GM19455 (cell line): Measurements from ENCODE around the gene ADGRB2.

ENCODE experiments used
- ATAC-seq: cut with Tn5 transposase; IDR thresholded peaks from one replicate; pipeline ENCODE4 v1.9.1; 2021; ENCODE audit not compliant: unreplicated experiment

The ADGRB2 gene

GRCh38 chr1:31765516-31765915, 1.4 kb upstream of the ADGRB2 start:
- no peak for ATAC-seq

DNA sequence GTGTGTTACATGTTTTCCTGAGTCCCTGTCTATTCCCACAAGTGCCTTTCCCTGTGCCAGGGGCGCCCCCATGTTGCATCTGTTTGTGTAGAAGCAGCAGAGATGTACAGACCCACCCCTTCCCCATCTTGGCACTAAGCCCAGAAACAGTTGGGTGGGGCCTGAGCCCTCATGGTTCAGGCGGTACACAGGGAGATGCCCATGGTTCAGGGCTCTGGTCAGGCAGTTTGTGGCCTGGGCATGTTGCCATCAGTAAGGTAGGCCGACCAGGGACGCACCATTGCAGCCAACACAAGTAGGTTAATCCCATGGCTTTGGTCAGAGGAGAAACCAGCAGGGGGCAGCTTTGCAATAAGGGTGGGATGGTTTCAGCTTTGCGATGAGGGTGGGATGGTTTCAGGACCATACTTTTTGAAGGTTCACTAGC, 914 bp upstream of the ADGRB2 start:
- ATAC-seq = no peak

GRCh38 chr1:31763671-31764311, 349 bp downstream of the ADGRB2 start:
- ATAC-seq = no peak

DNA sequence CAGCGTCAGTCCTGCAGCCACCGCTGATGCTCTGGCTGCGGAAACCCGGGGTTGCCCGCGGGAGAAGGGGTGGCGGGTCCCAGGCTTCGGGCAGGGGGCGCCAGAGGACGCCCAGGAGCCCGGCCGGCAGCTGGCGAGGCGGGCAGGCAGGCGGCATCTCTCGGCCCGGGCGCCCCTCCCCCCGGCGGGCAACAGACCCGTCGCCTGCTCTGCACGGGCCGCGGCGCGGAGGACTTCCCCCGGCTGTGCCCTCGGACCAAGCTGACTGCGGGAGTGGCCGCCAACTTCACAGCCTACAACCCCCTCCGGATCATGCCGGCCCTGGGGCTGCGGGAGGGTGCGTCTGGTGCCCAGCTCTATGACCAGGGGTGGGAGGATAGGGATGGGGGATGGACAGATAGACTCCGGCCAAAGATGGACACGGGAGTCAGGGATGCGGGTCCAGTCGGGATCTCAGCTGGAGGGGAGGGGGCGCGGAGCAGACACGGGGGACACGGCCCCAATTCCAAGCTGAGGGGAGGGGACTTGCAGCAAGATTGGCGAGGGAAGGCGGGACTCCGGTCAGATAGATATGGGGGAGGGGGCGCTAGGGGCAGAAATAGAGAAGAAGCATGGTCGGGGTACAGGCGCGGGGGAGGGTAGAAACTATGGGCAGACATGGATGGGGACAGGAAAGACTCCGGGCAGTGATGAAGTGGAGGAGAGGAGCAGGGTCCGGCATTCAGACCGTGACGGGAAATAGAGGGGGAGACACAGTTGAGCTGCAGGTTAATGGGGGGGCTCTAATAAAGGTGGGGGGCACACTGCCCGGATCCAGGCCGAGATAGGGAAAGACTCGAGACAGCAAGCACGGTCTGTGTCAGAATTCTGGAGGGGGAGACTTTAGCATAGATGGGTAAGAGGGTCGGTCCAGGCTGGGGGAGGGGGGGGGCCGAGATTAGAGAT, 1.1 kb downstream of the ADGRB2 start:
- ATAC-seq = no peak

- no peak for ATAC-seq
These were observed 1.8 kb downstream of the ADGRB2 start for GRCh38 chr1:31762323-31762722.

DNA sequence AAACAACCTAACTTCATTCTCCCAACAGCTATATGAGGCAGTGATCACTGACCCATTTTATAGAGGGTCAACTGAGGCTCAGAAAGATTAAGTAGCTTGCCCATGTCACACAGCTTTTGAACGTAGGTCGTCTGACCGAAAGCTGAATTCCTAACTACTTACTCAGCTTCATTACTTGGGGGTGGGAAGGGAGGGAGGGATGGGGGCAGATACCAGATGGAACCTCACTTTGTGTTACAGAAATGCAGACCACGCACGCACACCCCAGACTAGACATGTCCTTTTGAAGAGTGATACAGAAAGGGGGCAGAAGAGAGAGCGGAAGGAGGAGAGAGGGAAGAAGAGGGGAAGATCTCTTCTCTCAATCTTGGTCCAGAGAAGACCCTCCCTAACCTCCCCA, 2.3 kb downstream of the ADGRB2 start:
- no peak for ATAC-seq

DNA sequence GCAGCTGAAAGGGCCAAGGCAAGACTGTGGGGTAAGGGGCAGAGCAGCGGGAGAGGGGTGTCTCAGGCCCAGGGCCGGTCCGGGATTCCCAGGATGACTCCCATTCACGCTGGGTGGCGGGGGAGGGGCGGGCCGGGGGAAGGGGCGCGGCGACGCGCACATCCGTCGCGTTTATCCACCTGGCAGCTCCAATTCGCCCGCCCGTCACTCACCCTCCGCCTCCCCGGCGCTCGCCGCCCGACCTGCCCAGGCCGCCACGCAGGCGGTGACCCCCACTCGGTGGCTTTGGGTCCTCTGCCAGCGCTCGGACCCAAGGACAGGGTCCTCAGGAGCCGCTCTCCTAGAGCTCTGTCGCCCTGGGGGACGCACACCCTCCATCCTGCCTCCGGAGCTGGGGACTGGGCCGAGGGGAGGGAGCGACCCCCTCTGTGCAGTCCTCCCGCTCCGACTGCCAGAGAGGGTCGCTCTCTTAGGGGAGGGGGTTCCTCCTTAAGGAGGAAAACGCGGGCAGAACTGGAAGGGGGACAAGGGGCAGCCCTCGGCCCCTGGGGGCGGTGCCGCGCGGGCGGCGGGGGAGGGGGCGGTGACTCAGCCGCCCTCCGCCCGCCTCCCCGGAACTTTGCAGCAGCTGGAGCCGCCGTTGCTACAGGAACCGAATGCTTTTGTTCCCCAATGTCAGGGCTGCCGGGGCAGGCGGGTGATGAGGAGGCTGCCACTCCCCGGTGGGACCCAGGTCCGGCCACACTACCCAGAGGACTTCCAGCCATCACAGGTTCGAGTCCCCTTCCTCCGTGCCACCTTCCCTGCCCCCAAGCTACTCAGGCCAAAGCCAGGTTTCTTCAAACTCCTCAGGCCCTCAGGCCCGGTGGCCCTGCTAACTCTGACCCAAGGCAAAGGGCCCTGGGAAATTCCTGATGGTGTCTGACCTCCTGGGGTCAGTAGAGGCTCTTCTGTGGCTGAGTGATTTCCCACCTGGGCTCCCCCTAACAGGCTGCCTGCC, 3.4 kb downstream of the ADGRB2 start:
- no peak for ATAC-seq

- no peak for ATAC-seq
These were observed 4.7 kb downstream of the ADGRB2 start for GRCh38 chr1:31759298-31760023.

DNA sequence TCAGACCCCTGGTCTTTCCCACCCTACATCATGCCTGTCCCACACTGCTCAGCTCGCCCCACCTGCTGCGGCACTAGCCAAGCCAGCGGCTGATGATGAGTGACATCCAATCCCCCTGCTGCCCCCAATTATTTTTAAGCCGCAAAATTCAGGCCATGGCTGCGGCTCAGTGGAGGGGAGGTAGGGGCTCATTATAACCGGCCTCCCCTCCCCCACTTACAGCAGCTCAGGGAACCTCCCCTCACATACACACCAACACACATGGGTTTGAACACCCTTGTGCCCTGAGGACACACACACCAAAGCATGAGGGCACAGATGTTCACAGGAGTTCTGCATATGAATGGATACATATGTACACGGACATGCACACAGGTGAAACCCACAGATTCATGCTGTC, 5.3 kb downstream of the ADGRB2 start:
- no peak for ATAC-seq

- ATAC-seq = no peak
These were observed 6.2 kb downstream of the ADGRB2 start for GRCh38 chr1:31757989-31758388.

DNA sequence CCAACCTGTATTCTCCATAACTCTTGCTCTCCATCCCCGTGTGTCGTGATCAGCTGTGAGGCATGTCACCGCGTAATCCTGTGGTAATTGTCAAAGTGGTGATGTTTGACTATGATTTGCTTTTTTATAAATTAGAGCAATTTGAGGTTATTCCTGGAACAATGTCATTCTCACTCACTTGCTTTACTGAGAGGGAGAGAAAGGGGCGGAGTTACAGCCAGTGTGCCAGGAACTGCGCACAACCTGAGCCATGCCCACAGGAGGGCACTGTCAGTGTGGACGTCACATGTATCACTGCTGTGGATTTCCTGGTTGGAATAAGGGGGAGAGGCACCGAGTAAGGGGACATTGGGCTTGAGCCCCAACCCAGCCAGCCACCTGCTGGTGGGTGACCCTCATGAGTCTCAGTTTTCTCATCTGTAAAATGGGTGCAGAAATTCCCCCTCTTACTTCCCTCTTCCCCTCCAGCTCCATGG, 6.9 kb downstream of the ADGRB2 start:
- no peak for ATAC-seq

GRCh38 chr1:31756578-31756977, 7.6 kb downstream of the ADGRB2 start:
- no peak for ATAC-seq

DNA sequence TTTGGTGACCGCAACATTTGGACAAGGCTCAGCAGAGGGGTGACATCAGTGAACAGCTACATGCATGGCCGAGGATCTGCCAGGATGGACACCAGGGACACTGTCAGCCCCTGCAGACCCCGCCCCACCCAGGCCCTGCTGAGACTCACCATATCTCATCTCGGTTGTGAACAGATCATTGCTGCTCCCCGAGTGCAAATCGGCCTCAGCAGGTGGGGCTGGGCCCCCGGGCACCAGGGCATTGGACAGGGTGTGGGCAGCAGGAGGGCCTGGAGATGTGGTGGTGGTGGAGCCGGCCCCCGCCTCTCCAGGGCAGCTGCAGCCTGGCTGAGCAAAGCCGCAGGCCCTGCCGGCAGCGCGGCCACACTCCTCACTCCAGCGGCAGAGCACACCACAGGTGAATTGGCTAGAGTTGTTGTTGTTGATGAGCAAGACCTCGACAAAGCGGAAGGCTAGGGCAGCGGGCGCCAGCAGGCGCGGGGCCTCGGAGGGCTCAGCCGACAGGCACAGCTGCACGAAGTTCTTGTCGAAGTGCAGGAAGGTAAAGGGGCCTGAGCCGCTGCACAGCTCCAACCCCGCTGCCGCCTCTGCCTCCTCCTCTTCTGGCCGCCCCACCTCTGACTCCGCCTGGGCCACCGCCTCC, 8.2 kb downstream of the ADGRB2 start:
- no peak for ATAC-seq

GRCh38 chr1:31755197-31755611, 8.9 kb downstream of the ADGRB2 start:
- ATAC-seq = no peak

DNA sequence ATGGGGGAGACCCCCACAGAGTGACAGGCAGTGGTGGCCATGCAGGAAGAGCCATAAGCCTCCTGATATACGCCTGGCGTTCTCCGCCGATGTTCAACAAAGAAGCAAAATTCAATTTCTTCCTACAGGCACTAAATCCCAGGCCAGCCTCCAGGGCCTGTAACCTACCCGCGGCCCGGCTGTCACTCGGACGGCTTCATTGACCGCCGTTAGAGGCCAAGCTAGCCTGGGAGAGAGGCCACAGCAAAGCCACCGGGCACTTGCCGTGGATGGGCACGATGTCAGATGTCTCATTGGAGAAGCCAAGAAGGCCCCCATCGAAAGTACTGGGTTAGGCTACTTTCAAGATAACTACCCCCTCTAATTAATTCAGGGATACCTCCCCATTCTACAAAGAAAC, 9.7 kb downstream of the ADGRB2 start:
- no peak for ATAC-seq

DNA sequence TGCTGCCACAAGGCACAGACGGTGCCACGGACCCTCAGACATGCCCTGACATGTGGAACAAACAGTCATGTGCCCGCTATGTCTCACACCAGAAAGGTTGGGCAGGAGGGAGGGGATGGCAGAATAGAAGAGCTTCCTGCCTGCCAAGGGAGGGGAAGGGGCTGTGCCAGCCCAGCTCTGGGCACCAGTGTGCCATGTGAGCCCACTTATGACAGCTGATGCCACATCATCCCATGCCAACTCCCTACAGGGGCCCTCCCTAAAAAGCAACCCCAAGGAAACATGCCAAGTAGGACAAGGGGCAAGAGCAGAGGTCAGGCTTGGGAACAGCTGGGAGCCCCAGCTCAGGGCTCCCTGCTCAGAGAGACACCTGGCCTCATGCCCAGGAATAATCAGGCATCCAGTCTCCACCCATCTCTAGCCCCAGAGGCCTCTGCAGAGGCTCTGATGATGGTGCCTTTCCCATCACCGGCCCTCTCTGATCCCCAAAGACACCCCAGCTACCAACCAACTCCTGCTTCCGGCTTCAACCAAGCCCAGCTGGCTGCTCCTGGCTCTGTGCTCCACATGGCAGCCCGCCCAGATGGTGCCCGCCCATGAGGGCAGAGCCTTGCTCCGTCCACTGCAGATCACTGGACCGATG, 10.3 kb downstream of the ADGRB2 start:
- ATAC-seq = no peak

DNA sequence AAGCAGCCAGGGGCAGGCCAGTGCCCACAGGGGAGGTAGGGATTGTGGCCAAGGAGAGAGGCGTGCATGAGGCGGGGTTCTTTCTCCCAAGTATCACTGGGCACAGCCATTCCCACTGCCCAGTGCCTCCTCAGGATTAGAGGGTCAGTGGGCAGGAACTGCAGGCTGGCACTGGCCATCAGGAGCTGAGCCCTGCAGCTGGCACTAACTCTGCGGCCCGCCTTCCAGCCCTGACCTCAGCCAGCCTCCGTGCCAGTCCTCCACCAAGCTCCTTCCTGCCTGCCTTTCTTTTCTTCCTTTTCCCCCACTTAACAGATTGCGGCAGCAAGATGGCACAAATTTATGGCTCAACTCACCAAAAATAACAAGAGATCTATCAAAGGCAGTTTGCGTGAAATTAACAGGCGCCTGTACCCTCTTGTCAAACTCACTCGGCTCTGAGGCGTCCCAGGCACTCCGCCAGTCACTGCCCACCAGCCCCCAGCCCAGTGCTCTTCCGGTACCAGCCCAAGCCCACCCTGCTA, 11.1 kb downstream of the ADGRB2 start:
- no peak for ATAC-seq

DNA sequence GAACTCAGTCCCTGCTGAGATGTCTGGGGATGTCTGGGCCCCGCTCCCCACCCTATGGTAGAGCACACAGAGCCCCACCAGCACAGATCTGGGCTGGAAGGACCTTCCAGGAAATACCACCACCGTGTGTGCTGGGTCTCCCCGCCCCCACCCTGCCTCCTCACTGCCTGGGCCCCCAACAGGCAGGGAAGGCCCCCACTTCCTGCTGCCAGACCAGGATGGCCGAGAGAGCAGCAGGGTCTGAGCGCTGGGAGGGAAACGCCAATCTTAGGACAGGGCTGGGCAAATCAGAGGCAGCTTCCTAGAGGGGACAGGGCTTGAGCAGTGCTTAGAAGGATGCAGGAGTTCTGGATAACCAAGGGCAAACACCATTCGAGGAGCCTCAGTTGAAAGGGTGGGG, 11.9 kb downstream of the ADGRB2 start:
- ATAC-seq = no peak

DNA sequence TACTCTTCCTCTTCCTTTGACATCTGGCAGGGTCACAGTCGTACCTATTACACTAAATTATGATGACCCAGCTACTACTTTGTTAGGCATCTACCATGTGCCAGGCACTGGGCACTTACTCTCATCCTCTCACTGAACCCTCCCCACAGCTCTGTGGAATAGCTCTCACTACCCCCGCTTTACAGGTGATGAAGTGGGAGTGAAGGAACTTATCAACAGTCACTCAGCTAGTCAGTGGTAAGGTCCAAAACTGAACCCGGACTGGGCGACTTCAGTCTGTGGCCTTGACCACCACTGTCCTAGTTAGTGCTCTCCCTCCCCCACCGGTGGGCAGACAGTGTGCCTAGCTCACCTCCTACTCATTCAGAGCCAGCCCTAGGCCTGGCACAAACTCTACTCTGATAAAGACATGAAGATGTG, 12.3 kb downstream of the ADGRB2 start:
- ATAC-seq = no peak
